GM21717 (cell line): ENCODE measurements around the gene EXT2.

ENCODE experiments used
- ATAC-seq: cut with Tn5 transposase; IDR thresholded peaks from one replicate; pipeline ENCODE4 v1.9.1; 2021; ENCODE audit warnings: mild to moderate bottlenecking, moderate library complexity; ENCODE audit not compliant: unreplicated experiment

The EXT2 gene

DNA sequence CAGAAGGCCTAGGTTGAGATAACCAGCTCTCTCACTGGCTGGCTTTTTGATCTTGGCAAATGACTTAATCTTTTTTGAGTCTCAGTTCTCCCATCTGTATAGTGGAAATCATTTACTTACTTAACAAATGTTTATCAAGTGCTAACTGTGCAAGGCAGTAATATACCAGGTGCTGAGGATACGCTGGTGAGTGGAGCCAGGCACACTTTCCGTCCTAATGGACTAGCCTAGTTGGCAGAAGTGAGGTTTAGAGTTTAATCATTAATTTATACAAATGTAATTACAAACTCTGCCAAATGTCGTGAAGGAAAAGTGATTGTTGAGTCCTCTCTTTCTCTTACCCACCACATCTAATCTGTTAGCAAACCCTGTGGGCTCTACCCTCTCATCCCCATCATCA, 33.3 kb downstream of the EXT2 start:
- ATAC-seq, result no peak

DNA sequence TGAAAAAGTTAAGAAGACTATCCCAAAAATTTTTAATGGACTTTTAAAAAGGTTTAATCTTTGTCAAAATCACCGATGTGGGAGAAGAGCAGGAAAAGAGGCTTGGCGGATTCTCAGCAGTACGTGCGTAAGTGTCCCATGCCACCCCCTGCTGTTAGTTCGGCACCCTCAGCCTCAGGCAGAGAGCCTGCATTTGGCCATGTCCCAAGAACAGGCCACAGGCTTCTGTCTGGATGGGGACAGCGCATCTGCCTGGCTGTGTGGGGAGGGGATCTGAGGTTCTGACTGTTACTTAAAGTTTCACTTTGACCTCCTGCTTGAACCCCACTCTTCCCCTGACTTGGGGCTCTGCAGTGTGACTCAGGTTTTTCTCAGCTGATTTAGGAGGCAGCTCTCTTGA, 35.3 kb downstream of the EXT2 start:
- no peak for ATAC-seq

DNA sequence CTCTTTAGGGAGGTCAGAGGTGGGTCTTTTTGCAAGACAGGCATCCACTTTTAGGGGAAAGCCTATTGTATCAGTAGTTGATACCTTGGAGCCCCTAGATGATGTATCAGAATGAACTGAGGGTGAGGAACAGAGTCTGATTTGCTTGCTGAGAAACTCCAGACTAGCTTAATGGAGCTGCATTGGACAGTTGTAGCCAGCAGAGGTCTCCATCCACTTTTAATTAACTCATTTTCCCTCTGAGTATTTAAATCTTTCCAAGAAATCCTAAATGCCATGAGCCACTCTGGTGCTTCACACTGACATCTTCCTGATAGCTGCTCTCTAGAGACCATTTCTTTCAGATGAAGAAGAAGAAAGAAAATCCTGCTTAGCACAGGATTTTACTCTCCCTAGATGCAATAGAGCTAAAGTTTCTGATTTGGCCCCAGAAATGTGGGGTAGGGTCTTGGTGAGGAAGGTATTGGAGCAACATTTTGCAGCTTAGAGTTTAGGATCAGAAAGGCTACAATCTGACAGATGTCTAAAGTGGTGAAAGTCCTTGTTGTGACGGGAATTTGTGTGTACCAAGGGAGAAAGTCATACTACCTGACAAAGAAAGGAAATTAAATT, 38.0 kb downstream of the EXT2 start:
- no peak for ATAC-seq

DNA sequence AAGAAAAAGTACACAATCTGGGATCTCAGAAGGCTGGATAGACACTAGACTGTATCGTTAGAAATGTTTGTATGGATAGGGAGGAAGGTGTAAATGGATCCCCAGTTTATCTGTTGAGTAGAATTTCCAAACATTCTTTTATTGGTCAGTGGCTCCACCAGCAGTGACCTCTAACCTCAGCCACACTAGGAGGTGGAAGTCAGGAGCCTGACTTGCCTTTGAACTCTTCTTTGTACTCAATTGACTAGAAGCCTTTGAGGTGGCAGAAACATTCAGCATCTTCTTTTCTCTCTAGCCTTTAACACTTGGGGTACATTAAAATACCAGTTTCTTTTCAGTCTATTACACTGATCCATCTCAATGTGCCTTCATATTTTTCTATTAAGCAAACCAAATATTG, 39.1 kb downstream of the EXT2 start:
- ATAC-seq, result no peak

DNA sequence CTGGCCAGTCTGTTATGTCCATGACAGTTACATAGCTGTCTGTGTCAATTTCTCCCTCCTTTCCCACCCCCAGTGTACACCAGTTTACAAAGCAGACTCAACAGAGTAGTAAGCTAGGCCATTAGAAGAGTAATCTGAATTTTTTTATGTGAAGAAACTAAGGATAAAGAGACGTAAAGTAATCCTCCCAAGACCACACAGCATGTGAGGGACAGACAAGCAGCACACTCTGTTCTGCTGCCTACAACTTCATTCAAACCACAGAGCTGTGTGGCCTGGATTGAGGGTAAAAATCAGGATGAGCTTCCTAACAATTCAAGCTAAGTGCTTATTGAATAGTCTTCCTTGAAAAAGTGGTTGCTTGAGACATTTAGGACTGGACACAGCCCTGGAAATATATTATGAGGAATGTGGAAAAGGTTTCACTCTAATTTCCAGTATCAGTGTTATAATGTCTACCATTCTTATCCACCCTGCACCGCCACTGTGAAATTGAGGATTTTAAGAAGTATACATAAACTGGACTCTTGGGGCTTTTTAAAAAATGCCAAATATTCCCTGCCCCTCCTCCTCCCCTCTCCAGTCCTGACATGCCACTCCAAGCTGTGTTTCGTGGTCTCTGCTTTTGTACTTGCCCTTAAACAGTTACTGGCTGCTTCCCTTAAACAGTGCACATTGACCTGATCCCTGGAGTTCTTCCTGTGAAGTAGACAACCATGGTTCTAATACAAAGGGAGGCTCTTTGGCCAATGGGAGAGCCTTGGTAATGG, 40.9 kb downstream of the EXT2 start:
- no peak for ATAC-seq

DNA sequence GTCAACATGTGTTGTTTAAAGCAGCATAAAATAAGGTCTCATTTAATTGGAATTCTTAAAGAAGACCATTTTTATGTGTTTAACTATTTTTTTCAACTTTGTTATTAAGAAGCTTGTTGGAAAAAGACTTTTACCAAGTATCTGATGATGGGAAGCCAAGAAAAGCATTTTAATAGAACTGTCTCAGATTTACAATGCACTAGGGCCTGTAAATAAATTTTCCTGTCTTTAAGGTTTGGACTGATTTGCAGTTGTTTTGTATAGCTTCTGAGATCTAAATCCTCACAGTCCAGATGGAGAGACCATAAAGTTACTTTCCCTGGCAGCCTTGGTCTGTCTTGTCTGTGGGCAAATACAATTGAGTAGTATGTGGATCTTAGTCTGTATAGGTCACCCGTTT, 41.6 kb downstream of the EXT2 start:
- no peak for ATAC-seq

DNA sequence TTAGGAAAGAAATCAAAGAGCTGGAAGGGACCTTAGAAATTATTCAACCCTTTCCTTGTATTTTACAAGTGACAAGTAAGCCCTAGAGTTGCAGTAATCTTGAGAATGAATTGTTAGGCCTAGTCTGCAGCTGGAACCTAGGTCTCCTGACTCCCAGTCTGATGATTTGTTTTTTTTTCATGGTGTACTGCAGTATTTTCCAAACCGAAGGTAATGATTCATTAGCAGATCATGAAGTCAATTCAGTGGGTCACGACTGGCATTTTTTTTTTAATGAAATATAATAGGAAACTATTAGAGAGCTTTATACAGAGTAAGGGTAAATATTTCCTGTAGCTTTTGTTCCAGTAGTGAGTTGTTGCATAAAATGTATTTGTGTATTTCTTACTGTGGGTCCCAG, 42.8 kb downstream of the EXT2 start:
- no peak for ATAC-seq

DNA sequence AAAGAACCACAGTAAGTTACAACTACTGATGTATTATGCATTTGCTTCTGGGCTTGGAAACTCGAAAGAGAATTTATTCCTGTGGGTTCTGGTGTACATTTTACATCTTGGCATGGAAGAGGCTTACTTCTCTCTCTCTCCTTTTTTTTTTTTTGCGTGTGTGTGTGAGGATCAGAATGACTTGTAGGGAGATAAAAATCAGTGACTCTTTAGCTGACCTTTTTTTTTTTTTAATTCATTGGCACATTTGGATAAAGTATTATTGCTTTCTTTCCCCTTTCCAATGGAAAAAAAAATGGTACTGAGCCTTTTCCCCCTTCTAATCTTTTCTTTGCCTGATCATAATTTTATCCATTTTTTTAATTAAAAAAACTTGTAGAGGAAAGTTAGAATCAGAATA, 43.5 kb downstream of the EXT2 start:
- ATAC-seq, result no peak

DNA sequence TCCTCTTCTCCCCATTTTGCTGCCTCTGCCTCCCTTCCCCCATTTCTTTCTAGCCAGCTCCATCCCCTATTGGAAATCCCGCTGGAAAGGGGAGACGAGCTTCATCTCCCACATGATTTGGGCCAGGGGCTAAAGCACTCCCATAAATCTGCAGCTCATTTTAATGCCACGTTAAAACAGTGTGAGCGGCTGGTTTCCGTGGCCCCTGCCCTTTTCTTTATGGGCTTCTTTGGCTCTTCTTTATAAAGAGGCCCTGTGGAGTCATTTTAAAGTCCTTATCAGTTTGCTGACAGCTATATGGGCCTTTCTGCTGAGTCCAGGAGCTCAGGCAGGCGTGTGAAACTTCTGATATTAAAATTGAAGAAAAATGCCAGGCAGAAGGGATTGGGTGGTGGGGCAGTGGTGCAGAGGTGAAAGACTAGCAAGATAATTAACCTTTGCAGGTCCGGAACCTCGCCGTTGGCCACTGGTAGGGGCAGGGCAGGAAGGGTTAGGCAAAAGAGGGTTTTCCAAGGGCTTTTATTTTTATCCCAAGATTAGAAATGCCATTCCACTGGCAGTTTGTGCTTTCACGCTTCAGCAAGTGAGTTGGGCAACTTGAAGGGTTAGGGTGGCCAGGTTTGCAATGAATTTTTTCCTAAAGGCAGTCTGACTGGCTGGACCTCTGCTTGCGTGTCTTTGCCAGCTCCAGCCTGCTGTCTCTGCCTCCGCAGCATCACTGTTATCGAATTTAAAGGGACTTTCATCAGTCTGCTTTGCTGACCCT, 44.3 kb downstream of the EXT2 start:
- ATAC-seq, result no peak

DNA sequence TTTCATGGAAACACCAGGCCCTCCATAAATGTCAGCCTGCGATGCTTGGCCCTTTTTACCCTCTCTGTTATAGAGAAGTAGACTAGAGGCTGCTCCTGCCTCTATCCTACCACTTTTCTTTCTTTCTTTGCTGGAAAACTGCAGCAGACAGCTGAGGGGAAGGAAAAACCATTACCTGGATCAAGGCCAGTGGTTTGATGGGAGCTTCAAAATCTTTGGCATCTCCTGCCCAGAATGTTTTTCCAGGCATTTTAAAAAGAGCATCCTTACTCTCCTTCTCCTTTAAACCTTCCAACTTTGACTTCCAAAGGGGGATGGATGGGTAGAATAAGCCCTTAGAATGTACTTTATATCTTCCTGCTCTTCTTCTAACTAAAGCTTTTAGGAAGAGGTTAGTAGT, 44.9 kb downstream of the EXT2 start:
- ATAC-seq, result no peak

DNA sequence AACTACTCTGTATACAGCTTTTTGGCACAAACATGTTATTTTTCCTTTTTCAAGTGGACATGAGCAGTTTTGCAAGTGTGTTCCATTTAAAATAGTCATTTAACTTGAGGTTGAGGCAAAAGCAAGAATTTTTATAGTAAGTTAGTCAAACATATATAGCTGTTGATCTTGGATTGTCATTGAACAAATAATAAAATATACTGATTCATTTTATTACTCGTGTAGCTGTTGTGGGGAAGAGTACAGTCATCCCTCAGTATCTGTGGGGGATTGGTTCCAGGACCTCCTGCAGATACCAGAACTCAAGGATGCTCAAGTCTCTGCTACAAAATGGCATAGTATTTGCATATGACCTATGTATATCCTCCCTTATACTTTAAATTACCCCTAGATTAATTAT, 45.3 kb downstream of the EXT2 start:
- no peak for ATAC-seq

DNA sequence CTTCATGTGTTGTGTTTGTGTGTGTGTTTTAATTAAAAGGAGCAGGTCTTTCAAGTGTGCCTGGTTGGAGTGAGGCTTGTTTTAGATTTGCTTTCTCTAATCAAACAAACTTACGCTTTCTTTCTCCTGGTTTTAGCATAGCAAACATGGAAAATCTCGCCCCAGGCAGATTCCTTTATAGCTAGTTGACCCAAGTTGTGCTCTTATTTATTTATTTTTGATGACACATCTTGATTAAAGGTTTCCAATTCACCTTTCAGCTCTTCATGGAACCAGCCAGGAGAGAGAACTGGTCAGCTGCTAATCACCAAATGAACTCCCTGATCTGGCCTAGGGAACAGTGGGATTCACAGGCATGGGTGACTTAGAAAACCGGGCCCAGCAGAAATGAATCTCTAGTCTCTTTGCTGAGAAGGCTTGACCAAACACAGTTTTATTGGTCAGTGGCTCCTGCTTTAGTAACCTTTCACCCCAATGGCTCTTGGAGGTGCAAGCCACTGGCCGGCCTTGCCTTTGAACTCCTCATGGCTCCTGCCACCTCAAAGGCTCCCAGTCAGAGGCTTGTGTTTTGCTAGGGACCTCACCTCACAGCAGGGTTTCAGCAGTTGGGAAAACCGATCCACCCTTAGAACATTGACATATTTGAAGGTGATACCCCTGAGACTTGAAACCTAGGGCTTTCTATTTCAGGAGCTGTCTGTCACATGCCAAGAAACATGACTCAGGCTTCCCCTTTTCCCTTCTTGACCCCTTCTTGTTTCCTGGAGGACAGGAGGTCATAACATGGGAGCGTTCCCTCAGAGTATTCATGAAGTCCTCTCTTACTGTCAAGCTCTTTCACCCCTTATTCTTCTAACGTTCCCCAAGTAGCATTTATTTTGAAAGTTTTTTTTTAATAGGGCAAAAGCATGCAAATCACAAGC, 48.8 kb downstream of the EXT2 start:
- ATAC-seq, result no peak

DNA sequence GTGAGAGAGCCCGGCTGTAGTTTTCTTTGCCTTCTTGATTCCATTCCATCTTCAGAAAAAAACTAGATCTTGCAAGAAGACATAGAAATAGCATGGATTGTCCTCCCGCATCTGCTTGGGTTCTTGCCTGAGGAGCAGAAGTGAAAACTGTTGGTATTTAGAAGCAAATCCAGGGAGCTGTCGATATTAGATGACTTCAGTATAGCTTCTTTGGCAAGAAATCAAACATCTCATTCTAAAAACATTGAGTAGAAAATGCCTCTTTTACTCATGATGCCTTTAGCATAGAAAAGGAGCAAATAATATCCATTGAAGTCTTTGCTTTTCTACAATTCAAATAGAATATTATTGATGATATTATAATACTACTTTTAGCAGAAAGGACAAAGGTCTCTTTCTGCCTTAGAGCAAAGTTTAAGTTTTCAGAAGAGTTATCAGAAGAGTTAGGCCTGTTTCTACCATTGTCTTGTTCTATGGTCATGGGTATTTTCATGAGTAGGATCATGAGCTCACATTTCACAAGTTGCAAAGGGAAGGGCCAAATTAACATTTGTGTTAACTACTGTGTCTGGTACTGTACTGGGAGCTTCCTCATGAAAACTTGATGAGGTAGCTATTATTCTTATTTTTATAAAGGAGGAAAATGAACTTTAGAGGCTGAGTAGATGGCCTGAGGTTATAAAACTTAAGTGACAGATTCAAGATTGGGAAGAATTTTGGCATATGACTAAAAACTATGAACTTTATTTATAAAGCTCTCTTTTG, 49.7 kb downstream of the EXT2 start:
- no peak for ATAC-seq

DNA sequence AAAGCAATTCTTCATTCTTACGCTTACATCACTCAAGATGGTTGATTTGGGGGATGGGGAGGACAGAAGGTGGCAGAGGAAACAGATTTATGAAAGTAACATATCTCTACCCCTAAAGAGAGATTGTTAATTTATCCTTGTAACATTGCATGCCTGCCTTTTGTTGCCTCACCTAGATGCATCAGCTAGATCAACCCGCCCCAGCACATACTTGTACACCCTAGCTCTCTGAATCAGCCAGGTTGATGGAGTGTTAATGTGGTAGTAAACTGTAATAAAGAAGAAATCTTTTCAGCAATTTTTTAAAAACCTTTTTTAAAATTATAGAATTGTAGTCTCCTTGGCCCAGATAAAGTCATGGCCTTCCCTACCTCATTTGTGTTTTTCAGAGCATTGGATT, 51.5 kb downstream of the EXT2 start:
- no peak for ATAC-seq

DNA sequence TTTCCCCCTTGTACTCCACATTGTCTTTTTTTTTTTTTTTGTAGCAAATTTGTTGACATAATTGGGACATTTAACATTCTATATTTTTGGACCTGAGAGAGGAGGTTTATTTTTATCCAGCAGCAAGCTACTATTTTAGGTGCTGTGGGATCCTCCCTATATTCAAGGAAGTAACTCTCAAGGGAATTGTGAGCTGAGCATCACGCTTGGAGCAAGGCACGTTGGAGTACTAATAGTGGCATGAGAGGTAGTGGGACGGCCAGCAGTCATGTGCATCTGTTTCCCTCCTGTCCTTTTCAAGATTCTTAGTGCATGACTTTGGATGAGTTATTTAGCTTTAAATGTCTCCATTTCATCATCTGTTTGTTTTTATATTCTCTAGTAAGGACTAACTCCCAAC, 52.3 kb downstream of the EXT2 start:
- no peak for ATAC-seq

DNA sequence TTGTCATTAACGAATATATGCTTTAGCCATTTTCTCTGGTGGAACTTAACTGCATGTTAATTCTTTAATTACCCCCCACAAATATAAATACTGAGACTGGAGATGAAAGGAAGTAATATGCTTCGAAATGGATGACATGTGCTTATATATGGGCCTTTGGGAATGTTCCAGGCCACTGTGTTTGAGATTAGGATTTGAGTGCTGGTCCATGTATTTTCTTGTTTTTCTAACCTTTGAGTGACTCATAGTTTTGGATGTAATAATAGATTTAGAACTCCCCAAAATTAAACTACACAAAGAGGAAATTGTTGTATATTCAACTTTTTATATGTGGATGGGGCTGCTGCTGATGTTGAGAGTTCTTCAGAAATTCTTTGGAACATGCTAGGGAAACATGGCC, 54.2 kb downstream of the EXT2 start:
- ATAC-seq, result no peak

DNA sequence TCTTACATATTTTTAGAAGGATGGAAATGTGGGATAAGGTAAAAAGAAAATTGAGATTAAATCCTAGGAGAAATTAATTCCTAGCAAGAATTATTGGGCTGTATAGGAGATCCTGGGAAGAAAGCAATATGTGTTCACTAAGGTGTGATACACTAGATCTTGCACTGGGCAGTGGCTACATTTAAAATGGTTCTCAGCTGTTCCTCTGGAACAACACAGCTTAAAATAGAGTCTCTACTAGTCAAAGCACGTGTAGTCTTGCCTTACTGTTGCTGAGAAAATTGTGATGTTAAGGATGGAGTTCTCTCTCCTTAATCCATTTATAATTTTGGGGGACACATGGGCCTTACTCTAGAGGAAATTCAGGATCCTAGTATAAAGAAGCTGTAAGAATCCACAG, 54.9 kb downstream of the EXT2 start:
- no peak for ATAC-seq

DNA sequence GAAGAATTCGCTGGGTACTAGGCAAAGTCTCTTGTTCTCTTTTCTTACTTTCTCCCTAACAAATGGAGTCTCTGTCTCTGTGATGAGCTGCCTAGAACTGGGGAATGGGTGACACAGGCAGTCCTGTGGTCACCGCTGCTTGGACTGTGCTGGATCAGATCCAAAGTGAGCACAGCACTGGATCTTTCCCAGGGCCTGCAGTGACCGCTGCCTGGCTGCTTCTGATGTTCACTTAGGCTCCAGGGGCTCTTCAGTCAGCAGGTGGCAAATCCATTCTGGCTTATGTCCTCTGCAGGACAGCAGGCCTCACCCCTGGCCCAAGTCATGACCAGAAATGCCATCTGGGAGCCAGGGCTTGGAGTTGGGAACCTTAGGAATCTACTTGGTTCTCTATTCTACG, 61.5 kb downstream of the EXT2 start:
- ATAC-seq, result no peak

DNA sequence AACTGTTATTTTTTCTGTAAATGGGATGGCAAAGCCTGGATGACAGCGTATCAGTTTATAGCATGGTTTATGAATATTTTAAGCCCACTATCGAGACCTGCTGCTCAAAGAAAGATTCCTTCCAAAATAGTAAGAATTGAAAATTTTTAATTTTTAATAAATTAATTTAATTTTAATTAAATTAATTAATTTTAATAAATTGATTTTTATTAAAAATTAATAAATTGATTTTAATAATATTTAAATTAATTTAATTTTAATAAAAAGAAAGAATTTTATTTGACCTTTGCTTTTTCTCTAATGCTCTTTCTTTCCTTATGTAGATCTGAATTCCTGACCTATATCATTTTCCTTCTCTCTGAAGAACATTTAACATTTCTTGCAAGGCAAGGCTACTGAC, 62.9 kb downstream of the EXT2 start:
- ATAC-seq, result no peak
